Testis (tissue), 2 donors: ENCODE measurements around the gene MAP3K3.

Source experiments
- CTCF ChIP-seq, 3 experiments: fragments of 450-650 bp in 2 of 3; fragments of 200-600 bp in 1 of 3; sonication (generic) in 1 of 3; IDR thresholded peaks; one replicate each; pipeline ENCODE4 v1.5.1; 2016 to 2019; ENCODE audit warnings: antibody characterized with exemption in 3 of 3, mild to moderate bottlenecking in 2 of 3, moderate library complexity in 1 of 3
- POLR2A ChIP-seq: fragments of 450-650 bp; IDR thresholded peaks from one replicate; pipeline ENCODE4 v1.6.1; 2017; ENCODE audit warnings: antibody characterized with exemption, mild to moderate bottlenecking, moderate library complexity

- TF ChIP-seq CTCF (IDR thresholded peaks at IDR 0.05) (no peak), POLR2A (no peak)
These were observed 72.2 kb downstream of the MAP3K3 start for GRCh38 chr17:63694229-63694949.
